ENCODE results near the gene ZNF598.
A peak's percentile ranks its signal among the peaks of the same experiment; 100 is the strongest.

ZNF598 gene

GRCh38 chr16:2026461-2027023, 16.9 kb upstream of the ZNF598 start, which contains the start of gene NHERF2:
TSS of gene NHERF2 (plus strand) at chr16:2026902. CDS start at chr16:2027006, 104 bp downstream.
- Histone ChIP-seq H3K27me3 (ENCODE audit: insufficient read depth, low read depth) (peaks cover 21% of the 10 kb centered on the region), H3K27ac (no peak within 1 kb of the TSS), H3K4me2 (peak within 1 kb of the TSS; percentile 89), H3K36me3 (ENCODE audit: insufficient read depth) (no peaks in the 10 kb centered on the region), H3K4me3 (IDR thresholded peaks at IDR 0.05; ENCODE audit: insufficient read depth, low read depth, low read length) (no peak within 1 kb of the TSS), H2AFZ (ENCODE audit: low read depth) (peak within 1 kb of the TSS; percentile 57), H3K9ac (no peak within 1 kb of the TSS), H4K20me1 (ENCODE audit: insufficient read depth) (no peaks in the 10 kb centered on the region), H3K4me1 (ENCODE audit: low read depth, poor library complexity, severe bottlenecking) (peaks cover 16% of the 10 kb centered on the region), H3K79me2 (ENCODE audit: insufficient read depth, low read depth) (no peaks in the 10 kb centered on the region)
- TF ChIP-seq CTCF (conservative IDR thresholded peaks at IDR 0.05; ENCODE audit: low read depth, low read length), result no peak

- no peaks in the 10 kb centered on the region for H3K79me2 ChIP-seq (ENCODE audit: insufficient read depth, low read depth)
- H4K20me1 ChIP-seq (ENCODE audit: insufficient read depth), result no peaks in the 10 kb centered on the region
- no peak for TF ChIP-seq CTCF (conservative IDR thresholded peaks at IDR 0.05; ENCODE audit: low read depth, low read length)
- peak overlapping the region; percentile 70; the same call in 1 of the 2 replicates for H3K4me2 ChIP-seq
- no peak overlapping the region for H3K9ac ChIP-seq
- no peak overlapping the region for H3K4me3 ChIP-seq (IDR thresholded peaks at IDR 0.05; ENCODE audit: insufficient read depth, low read depth, low read length)
- H3K4me1 ChIP-seq (ENCODE audit: low read depth, poor library complexity, severe bottlenecking), result peaks cover 15% of the 10 kb centered on the region
- H3K36me3 ChIP-seq (ENCODE audit: insufficient read depth), result no peaks in the 10 kb centered on the region
- no peak overlapping the region for H3K27ac ChIP-seq
- H2AFZ ChIP-seq (ENCODE audit: low read depth), result peak overlapping the region; percentile 47; the same call in 1 of the 2 replicates
- peaks cover 27% of the 10 kb centered on the region for H3K27me3 ChIP-seq (ENCODE audit: insufficient read depth, low read depth)
Observed at GRCh38 chr16:2025878-2026460, 16.3 kb upstream of the ZNF598 start.

- Histone ChIP-seq H3K36me3 (ENCODE audit: insufficient read depth) (no peaks in the 10 kb centered on the region), H3K27ac (no peak overlapping the region), H3K27me3 (ENCODE audit: insufficient read depth, low read depth) (peaks cover 29% of the 10 kb centered on the region), H2AFZ (ENCODE audit: low read depth) (no peak overlapping the region), H3K4me2 (no peak overlapping the region), H3K9ac (no peak overlapping the region), H3K4me1 (ENCODE audit: low read depth, poor library complexity, severe bottlenecking) (peaks cover 15% of the 10 kb centered on the region), H3K79me2 (ENCODE audit: insufficient read depth, low read depth) (no peaks in the 10 kb centered on the region), H4K20me1 (ENCODE audit: insufficient read depth) (no peaks in the 10 kb centered on the region), H3K4me3 (IDR thresholded peaks at IDR 0.05; ENCODE audit: insufficient read depth, low read depth, low read length) (no peak overlapping the region)
- TF ChIP-seq CTCF (conservative IDR thresholded peaks at IDR 0.05; ENCODE audit: low read depth, low read length), result no peak
Observed at GRCh38 chr16:2025251-2025650, 15.6 kb upstream of the ZNF598 start.

GRCh38 chr16:2024032-2024420, 14.4 kb upstream of the ZNF598 start:
- H4K20me1 ChIP-seq (ENCODE audit: insufficient read depth), result no peaks in the 10 kb centered on the region
- H3K4me1 ChIP-seq (ENCODE audit: low read depth, poor library complexity, severe bottlenecking), result peaks cover 15% of the 10 kb centered on the region
- H2AFZ ChIP-seq (ENCODE audit: low read depth), result peak overlapping the region; percentile 95; the same call in 1 of the 2 replicates
- H3K9ac ChIP-seq, result no peak overlapping the region
- H3K36me3 ChIP-seq (ENCODE audit: insufficient read depth), result no peaks in the 10 kb centered on the region
- H3K79me2 ChIP-seq (ENCODE audit: insufficient read depth, low read depth), result no peaks in the 10 kb centered on the region
- no peak overlapping the region for H3K4me3 ChIP-seq (IDR thresholded peaks at IDR 0.05; ENCODE audit: insufficient read depth, low read depth, low read length)
- peaks cover 29% of the 10 kb centered on the region for H3K27me3 ChIP-seq (ENCODE audit: insufficient read depth, low read depth)
- no peak for TF ChIP-seq CTCF (conservative IDR thresholded peaks at IDR 0.05; ENCODE audit: low read depth, low read length)
- H3K4me2 ChIP-seq, result no peak overlapping the region
- H3K27ac ChIP-seq, result no peak overlapping the region
